Measurements from ENCODE around the gene SH2B3.
A peak's percentile ranks its signal among the peaks of the same experiment; 100 is the strongest.

The SH2B3 gene

DNA sequence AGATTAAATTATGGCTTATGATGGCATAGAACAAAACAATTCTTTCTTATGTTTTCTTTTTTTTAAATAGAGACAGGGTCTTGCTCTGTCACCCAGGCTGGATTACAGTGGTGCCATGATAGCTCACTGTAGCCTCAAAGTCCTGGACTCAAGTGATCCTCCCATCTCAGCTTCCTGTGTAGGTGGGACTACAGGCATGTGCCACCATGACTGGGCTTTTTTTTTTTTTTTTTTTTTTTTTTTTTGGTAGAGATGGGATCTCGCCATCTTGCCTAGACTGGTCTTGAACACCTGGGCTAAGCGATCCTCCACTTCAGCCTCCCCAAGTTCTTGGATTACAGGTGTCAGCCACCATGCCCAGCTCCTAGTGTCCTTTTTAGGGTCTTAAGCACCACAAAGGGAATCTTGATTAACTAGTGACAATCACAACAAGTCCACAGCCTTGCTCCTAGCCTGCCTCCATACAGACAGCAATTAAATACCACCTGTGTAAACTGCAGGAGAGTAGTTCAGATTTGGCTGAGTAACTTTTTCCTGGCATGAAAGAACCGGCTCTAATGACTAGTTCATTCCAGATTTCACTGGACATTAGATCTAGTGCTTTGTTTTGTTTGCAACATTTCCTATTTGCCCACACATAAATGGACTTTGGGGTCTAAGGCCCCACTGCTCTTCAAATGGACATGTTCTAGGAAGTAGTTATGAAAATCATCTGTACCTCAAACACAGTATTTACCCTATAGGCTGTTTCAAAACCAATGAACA, 61.6 kb downstream of the SH2B3 start:
- no peak for DNase-seq

GRCh38 chr12:111467857-111468241, 62.1 kb downstream of the SH2B3 start:
- no peak for DNase-seq

DNA sequence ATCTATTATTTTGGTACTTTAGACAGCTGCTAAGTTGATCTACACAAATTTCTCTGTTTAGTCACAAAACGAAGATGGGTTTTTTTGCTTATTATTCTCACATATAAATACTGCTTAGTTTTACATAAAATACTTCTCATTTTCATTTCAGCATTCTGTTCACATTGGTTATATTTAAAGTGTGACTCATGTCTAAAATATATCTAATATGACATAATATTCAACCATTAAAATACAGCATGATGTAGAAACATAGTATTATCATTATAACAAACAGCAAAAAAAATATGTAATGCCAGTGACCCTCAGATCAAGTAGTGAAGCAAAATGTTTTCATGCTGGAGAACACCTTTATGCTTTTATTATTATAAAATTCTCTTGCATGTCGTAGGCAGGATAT, 63.7 kb downstream of the SH2B3 start:
- no peak for DNase-seq

DNA sequence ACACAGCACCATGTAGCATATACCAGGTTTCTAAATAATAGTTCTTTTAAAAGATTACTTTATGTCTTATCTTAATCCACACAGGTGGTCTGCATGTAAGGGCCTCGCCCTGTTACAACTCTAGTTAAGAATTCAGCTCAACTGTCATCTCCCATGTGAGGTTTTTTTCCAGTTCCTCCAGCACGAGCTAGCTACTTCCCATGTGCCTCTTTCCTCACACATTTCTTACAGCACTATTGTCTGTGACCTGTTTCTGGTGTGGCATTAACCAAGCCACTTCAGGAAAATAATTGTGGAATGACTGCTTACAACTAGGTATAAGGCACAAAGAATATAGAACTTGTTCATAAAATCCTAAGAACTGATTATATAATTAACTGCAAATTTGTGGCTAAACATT, 65.5 kb downstream of the SH2B3 start:
- DNase-seq = no peak

DNA sequence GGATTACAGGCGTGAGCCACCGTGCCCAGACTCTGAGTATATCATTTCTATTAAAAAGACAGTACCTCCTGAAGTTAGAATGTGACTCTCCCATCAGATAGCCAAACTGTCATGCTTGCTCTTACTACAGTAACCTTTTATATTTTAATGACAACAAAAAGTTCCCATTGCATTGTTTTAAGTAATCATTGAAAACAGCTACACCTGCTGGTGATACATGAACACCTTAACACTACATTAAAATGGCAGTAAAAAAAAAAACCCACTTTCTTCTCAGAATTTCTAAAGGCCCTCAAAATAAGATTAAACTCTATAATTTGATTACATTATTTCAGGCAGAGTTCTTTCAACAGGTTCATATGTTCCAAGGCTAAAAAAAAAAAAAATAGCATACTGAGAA, 76.7 kb downstream of the SH2B3 start:
- no peak for DNase-seq

- no peak for DNase-seq
Observed at GRCh38 chr12:111488271-111488670, 82.5 kb downstream of the SH2B3 start.

DNA sequence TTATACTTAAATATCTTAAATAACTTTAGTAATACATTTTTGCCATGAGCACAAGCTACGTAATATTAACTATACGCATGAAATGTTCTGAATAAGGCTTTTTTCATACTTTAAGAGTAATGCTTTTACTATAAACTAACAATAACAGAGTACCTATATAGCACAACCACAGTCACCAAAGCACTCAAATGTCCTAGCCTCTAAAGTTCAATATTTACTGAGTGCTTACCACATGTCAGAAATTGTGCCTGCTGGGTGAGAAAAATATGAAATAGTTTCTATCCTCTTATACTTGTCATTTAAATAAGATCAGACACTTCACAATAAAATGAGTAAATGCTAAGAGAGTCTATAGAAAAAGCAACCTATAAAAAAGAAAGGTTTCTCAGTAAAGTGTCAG, 83.1 kb downstream of the SH2B3 start:
- no peak for DNase-seq

DNA sequence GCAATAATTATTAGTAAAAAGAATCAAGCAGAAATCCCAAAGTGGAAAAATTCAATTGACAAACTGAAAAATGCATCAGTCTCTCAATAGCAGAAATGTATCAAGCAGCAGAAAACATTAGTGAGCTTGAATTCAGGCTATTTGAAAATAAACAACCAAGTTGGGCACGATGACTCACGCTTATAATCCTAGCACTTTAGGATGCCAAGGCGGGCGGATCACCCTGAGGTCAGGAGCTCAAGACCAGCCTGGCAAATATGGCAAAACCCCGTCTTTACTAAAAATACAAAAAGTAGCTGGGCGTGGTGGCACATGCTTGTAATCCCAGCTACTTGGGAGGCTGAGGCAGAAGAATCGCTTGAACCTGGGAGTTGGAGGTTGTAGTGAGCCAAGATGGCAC, 87.3 kb downstream of the SH2B3 start:
- DNase-seq = peak; percentile 55

- no peak for DNase-seq
Observed at GRCh38 chr12:111494676-111495075, 89.0 kb downstream of the SH2B3 start.

Measured in NCI-H226 (cell line).